HepG2 (cell line): ENCODE data around the gene MTOR. TPM values are rescaled to one million over a fixed set of nuclear protein-coding genes. Genes with fewer than 3 reads are reported as not detected.
A peak's percentile ranks its signal among the peaks of the same experiment; 100 is the strongest.

Source experiments
- ARHGAP35 ChIP-seq: sonication (generic); formaldehyde crosslinking; IDR thresholded peaks from 2 replicates; pipeline ENCODE4 v1.9.0; 2022; ENCODE audit warnings: mild to moderate bottlenecking, inconsistent platforms, moderate library complexity, missing genetic modification reagents, borderline replicate concordance
- ERF ChIP-seq: IDR thresholded peaks from 2 replicates; pipeline ENCODE4 v1.6.1; 2018; ENCODE audit warnings: missing biosample characterization, missing genetic modification reagents
- HMG20B ChIP-seq: conservative IDR thresholded peaks from 2 replicates; pipeline ENCODE4 v1.6.1; 2016; ENCODE audit warnings: missing genetic modification reagents, missing compliant biosample characterization
- KDM6A ChIP-seq: IDR thresholded peaks from 2 replicates; pipeline ENCODE4 v1.6.1; 2016; ENCODE audit warnings: low read depth
- MAFG ChIP-seq: sonication (generic); formaldehyde crosslinking; IDR thresholded peaks from 2 replicates; pipeline ENCODE4 v1.5.1; 2020; ENCODE audit warnings: mild to moderate bottlenecking, missing genetic modification reagents
- NFATC3 ChIP-seq: sonication (generic); formaldehyde crosslinking; IDR thresholded peaks from 2 replicates; pipeline ENCODE4 v1.5.1; 2020; ENCODE audit warnings: mild to moderate bottlenecking, missing genetic modification reagents
- PHF20 ChIP-seq: sonication (generic); formaldehyde crosslinking; IDR thresholded peaks from 2 replicates; pipeline ENCODE4 v1.5.0; 2020; ENCODE audit warnings: mild to moderate bottlenecking, missing genetic modification reagents
- POLR2AphosphoS2 ChIP-seq: IDR thresholded peaks from 2 replicates; pipeline ENCODE4 v1.6.1; 2011; ENCODE audit warnings: low read depth, low read length, improper control_type of control experiment
- SRSF9 ChIP-seq: fragments of 200-400 bp; formaldehyde crosslinking; IDR thresholded peaks from 2 replicates; pipeline ENCODE4 v1.6.1; 2018; ENCODE audit warnings: borderline replicate concordance, mild to moderate bottlenecking, low read depth, low read length; ENCODE audit not compliant: insufficient read depth, poor library complexity, severe bottlenecking
- STAG1 ChIP-seq: sonication (generic); formaldehyde crosslinking; IDR thresholded peaks from 2 replicates; pipeline ENCODE4 v1.4.0; 2020; ENCODE audit warnings: missing genetic modification reagents
- THAP11 ChIP-seq: IDR thresholded peaks from 2 replicates; pipeline ENCODE4 v1.6.1; 2016; ENCODE audit warnings: missing biosample characterization, missing genetic modification reagents
- ZNF101 ChIP-seq: sonication (generic); formaldehyde crosslinking; IDR thresholded peaks from 2 replicates; pipeline ENCODE4 v1.4.0; 2020; ENCODE audit warnings: mild to moderate bottlenecking, low read depth, missing genetic modification reagents, borderline replicate concordance
- ZNF138 ChIP-seq: sonication (generic); formaldehyde crosslinking; IDR thresholded peaks from 2 replicates; pipeline ENCODE4 v1.5.0; 2020; ENCODE audit warnings: mild to moderate bottlenecking, low read depth, missing genetic modification reagents
- ZNF180 ChIP-seq: sonication (generic); formaldehyde crosslinking; IDR thresholded peaks from 2 replicates; pipeline ENCODE4 v1.4.0; 2020; ENCODE audit warnings: low read depth, missing genetic modification reagents, borderline replicate concordance
- ZNF205 ChIP-seq: IDR thresholded peaks from 2 replicates; pipeline ENCODE4 v1.6.1; 2018; ENCODE audit warnings: missing biosample characterization, missing genetic modification reagents
- ZNF232 ChIP-seq: sonication (generic); formaldehyde crosslinking; IDR thresholded peaks from 2 replicates; pipeline ENCODE4 v1.4.0; 2020; ENCODE audit warnings: missing genetic modification reagents, borderline replicate concordance
- ZNF891 ChIP-seq: sonication (generic); formaldehyde crosslinking; IDR thresholded peaks from 2 replicates; pipeline ENCODE4 v1.5.0; 2020; ENCODE audit warnings: mild to moderate bottlenecking, missing genetic modification reagents
- polyA plus RNA-seq, 8 experiments: library from polyadenylated mRNA; depleted of rRNA in 3 of 8; stranded (reverse) in 7 of 8; unstranded in 1 of 8; fragments of >200 nt; fragmentation: Illumina TruSeq in 4 of 8; extraction: Trizol in 4 of 8; gene quantifications; 2 replicates each; pipeline versions ENCODE4 v1.2.1 to v1.2.3, GENCODE V29; 2011 to 2016; ENCODE audit warnings: low read depth in 4 of 8, missing spikeins in 1 of 8, mixed read lengths in 1 of 8; ENCODE audit not compliant: insufficient read depth in 1 of 8
- total RNA-seq, 5 experiments: library from RNA; depleted of rRNA; stranded (reverse); fragments of >200 nt; fragmentation: Illumina TruSeq; extraction: Trizol; gene quantifications; 2 replicates each; pipeline ENCODE4 v1.2.3, GENCODE V29; 2016; ENCODE audit warnings: low read depth in 1 of 5
- TF ChIP-seq, protein P1 (sequence below): sonication (generic); formaldehyde crosslinking; IDR thresholded peaks from 2 replicates; pipeline ENCODE4 v1.4.0; 2020; ENCODE audit warnings: mild to moderate bottlenecking, missing genetic modification reagents
- TF ChIP-seq, protein P2 (sequence below): sonication (generic); formaldehyde crosslinking; IDR thresholded peaks from 2 replicates; pipeline ENCODE4 v1.4.0; 2020; ENCODE audit warnings: missing genetic modification reagents, borderline replicate concordance
- TF ChIP-seq, protein P3 (sequence below): sonication (generic); formaldehyde crosslinking; IDR thresholded peaks from 2 replicates; pipeline ENCODE4 v1.5.0; 2020; ENCODE audit warnings: mild to moderate bottlenecking, missing genetic modification reagents, borderline replicate concordance
- TF ChIP-seq, protein P4 (sequence below): IDR thresholded peaks from 2 replicates; pipeline ENCODE4 v1.6.1; 2016

Gene MTOR
- total and polyA plus RNA-seq, 2 of the 13 experiments (the other 11 are each of a cell fraction or from before 2014, with no cell fraction given), result 24.6 to 34.6 TPM

DNA sequence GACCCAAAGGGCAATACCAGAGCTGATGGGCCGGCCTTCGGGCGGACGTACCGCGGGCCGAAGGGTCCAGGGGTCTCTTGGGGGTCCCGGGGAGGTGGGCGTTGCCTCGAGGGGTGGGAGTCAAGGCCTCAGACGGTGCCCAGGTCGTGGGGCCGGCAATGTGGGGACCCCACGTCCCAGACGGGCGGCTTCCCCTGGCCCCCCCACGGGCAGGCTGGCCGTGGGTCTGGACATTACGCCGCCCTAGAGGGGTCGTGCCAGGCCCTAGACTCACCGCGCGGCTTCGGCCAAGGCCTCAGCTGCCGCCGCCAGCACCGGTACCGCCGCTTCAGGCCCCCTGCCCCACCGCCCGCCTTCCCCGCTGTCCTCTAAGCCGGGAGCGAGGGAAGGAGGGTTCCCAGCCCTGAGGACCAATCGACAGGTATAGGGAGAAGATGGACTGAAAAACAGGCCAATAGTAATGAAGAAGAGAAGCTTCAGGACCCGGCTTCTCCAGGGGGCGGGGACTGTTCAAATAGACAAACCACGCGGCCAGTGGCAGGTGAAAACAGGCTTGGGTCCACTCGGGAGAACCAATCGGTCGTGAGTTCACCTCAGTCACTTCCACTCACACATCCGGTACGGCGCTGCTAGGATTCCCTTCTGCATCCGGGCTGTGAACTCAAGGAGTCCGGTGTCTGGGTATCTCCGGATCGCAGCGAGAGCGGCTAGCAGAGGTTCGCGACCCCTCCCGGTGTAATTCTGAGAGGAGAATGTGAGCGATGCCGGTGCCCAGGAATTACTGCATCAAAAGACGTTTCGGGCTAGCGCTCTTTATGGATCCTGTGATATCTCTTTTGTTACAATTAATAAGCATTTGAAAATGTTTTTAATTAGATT, at the start of gene MTOR (continued):
- TF ChIP-seq, protein P1, sequence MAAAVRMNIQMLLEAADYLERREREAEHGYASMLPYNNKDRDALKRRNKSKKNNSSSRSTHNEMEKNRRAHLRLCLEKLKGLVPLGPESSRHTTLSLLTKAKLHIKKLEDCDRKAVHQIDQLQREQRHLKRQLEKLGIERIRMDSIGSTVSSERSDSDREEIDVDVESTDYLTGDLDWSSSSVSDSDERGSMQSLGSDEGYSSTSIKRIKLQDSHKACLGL, result no peak; the same call in 1 of the 2 replicates
- no peak for TF ChIP-seq ARHGAP35 (CRISPR knock-in tag)
- 0 out of 2 replicates have a peak, but pooled peaks have one; percentile 37 for TF ChIP-seq ZNF205 (CRISPR knock-in tag)
- TF ChIP-seq ERF (CRISPR knock-in tag), result peak; percentile 48
- TF ChIP-seq ZNF232 (CRISPR knock-in tag), result no peak
- TF ChIP-seq POLR2AphosphoS2, result no peak
- TF ChIP-seq, protein P2, sequence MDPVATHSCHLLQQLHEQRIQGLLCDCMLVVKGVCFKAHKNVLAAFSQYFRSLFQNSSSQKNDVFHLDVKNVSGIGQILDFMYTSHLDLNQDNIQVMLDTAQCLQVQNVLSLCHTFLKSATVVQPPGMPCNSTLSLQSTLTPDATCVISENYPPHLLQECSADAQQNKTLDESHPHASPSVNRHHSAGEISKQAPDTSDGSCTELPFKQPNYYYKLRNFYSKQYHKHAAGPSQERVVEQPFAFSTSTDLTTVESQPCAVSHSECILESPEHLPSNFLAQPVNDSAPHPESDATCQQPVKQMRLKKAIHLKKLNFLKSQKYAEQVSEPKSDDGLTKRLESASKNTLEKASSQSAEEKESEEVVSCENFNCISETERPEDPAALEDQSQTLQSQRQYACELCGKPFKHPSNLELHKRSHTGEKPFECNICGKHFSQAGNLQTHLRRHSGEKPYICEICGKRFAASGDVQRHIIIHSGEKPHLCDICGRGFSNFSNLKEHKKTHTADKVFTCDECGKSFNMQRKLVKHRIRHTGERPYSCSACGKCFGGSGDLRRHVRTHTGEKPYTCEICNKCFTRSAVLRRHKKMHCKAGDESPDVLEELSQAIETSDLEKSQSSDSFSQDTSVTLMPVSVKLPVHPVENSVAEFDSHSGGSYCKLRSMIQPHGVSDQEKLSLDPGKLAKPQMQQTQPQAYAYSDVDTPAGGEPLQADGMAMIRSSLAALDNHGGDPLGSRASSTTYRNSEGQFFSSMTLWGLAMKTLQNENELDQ (CRISPR knock-in tag), result peak; percentile 56; the same call in 1 of the 2 replicates
- no peak for TF ChIP-seq ZNF180
- no peak for TF ChIP-seq NFATC3 (CRISPR knock-in tag)
- TF ChIP-seq, protein P3, sequence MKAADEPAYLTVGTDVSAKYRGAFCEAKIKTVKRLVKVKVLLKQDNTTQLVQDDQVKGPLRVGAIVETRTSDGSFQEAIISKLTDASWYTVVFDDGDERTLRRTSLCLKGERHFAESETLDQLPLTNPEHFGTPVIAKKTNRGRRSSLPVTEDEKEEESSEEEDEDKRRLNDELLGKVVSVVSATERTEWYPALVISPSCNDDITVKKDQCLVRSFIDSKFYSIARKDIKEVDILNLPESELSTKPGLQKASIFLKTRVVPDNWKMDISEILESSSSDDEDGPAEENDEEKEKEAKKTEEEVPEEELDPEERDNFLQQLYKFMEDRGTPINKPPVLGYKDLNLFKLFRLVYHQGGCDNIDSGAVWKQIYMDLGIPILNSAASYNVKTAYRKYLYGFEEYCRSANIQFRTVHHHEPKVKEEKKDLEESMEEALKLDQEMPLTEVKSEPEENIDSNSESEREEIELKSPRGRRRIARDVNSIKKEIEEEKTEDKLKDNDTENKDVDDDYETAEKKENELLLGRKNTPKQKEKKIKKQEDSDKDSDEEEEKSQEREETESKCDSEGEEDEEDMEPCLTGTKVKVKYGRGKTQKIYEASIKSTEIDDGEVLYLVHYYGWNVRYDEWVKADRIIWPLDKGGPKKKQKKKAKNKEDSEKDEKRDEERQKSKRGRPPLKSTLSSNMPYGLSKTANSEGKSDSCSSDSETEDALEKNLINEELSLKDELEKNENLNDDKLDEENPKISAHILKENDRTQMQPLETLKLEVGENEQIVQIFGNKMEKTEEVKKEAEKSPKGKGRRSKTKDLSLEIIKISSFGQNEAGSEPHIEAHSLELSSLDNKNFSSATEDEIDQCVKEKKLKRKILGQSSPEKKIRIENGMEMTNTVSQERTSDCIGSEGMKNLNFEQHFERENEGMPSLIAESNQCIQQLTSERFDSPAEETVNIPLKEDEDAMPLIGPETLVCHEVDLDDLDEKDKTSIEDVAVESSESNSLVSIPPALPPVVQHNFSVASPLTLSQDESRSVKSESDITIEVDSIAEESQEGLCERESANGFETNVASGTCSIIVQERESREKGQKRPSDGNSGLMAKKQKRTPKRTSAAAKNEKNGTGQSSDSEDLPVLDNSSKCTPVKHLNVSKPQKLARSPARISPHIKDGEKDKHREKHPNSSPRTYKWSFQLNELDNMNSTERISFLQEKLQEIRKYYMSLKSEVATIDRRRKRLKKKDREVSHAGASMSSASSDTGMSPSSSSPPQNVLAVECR (CRISPR knock-in tag), result peak; percentile 78
- peak; percentile 18; the same call in 1 of the 2 replicates for TF ChIP-seq MAFG (CRISPR knock-in tag)
- TF ChIP-seq ZNF101 (CRISPR knock-in tag), result no peak
- peak; percentile 36; the same call in 1 of the 2 replicates for TF ChIP-seq ZNF891
- TF ChIP-seq KDM6A (CRISPR knock-in tag), result 0 out of 2 replicates have a peak, but pooled peaks have one; percentile 13
- TF ChIP-seq STAG1 (CRISPR knock-in tag), result no peak
- TF ChIP-seq HMG20B, result no peak
- TF ChIP-seq, protein P4, sequence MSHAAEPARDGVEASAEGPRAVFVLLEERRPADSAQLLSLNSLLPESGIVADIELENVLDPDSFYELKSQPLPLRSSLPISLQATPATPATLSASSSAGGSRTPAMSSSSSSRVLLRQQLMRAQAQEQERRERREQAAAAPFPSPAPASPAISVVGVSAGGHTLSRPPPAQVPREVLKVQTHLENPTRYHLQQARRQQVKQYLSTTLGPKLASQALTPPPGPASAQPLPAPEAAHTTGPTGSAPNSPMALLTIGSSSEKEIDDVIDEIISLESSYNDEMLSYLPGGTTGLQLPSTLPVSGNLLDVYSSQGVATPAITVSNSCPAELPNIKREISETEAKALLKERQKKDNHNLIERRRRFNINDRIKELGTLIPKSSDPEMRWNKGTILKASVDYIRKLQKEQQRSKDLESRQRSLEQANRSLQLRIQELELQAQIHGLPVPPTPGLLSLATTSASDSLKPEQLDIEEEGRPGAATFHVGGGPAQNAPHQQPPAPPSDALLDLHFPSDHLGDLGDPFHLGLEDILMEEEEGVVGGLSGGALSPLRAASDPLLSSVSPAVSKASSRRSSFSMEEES (CRISPR knock-in tag), result no peak
- TF ChIP-seq SRSF9, result no peak
- TF ChIP-seq THAP11 (CRISPR knock-in tag), result peak; percentile 95
- TF ChIP-seq ZNF138 (CRISPR knock-in tag), result no peak
- peak; percentile 96 for TF ChIP-seq PHF20 (CRISPR knock-in tag)
